ENCODE data around the gene TOGARAM1.
"Not testable (repeated sequence)": the region's sequence is repeated elsewhere in the genome, so short reads cannot be mapped to it uniquely, and the experiment has no call there.

Gene TOGARAM1

GRCh38 chr14:45041641-45042040 lies 79.7 kb downstream of the TOGARAM1 start:
- DNase-seq: no peak

DNA sequence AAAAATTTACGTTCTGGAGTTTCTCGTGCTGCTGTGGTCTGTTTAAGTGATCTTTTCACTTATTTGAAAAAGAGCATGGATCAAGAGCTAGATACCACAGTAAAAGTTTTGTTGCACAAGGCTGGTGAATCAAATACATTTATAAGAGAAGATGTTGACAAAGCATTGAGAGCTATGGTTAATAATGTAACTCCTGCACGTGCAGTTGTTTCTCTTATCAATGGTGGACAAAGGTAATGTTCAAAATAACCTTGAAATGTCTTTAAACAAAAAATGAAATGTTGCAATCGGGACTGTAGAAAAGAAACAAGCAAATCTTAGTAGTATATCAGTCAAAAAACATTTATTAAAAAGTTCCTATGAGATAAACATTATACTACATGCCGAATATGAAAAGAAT lies 82.6 kb downstream of the TOGARAM1 start:
- DNase-seq: no peak

GRCh38 chr14:45048385-45048784 lies 86.4 kb downstream of the TOGARAM1 start:
- no peak for DNase-seq

DNA sequence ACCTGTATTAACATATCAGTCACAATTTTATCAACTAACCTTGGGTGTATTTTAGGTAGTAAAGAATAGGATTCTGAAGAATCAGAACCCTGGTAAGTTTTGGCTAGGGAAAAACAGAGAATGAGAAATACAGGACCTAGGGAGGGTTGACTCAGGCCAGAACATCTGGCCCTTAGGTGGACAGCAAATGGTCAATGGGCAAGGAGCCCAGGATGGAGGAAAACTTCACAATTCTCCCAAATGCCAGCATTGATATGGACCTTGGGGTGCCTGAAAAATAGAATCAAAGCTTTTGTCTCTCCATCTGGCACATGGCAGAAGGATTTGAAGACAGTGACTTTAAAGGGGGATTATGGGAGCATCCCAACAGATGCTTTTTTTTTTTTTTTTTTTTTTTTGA lies 89.2 kb downstream of the TOGARAM1 start:
- no peak for DNase-seq

- no peak for DNase-seq
Observed at GRCh38 chr14:45051896-45052295, 89.9 kb downstream of the TOGARAM1 start.

- DNase-seq: no peak
Observed at GRCh38 chr14:45057349-45057748, 95.4 kb downstream of the TOGARAM1 start.

GRCh38 chr14:45057881-45058364 lies 95.9 kb downstream of the TOGARAM1 start:
- DNase-seq: no peak

- DNase-seq: no peak
Observed at GRCh38 chr14:45060551-45060950, 98.6 kb downstream of the TOGARAM1 start.

DNA sequence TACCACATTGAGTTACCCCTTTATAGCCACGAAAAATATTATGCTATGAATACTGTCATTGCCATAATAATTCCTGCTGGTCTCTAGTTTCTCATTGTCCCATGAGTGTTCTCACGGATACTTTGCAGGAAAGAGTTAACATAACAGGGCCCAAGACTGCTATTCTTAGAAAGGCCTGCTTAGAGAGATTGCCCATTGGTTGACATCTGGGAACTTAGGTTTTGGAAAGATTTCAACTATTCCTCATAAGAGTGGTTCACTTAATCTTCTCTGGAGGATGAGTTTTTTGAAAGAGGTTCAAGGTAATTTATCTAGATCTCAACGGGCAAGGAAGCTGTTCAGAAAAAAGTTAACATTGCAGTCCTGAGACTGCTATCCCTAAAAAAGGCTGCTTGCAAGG lies 103.5 kb downstream of the TOGARAM1 start:
- DNase-seq: no peak

- no peak for DNase-seq
Observed at GRCh38 chr14:45065956-45066355, 104.0 kb downstream of the TOGARAM1 start.

GRCh38 chr14:45066667-45067066 lies 104.7 kb downstream of the TOGARAM1 start:
- no peak for DNase-seq

GRCh38 chr14:45068396-45068795 lies 106.4 kb downstream of the TOGARAM1 start:
- no peak for DNase-seq

DNA sequence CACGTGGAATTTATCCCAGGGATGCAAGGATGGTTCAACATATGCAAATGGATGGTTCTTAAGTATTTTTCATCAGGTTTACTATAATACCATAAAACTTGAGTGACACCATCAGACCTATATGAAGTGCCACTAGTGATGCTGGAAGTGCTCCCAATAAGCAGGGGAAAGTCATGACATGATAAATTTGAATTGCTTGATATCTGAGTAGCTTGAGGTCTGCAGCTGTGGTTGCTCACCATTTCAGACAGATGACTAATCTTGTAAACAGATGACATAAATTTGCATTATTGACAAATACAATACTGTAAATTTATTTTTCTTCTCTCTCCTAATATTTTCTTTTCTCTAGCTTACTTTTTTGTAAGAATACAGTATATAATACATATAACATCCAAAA lies 108.2 kb downstream of the TOGARAM1 start:
- no peak for DNase-seq

DNA sequence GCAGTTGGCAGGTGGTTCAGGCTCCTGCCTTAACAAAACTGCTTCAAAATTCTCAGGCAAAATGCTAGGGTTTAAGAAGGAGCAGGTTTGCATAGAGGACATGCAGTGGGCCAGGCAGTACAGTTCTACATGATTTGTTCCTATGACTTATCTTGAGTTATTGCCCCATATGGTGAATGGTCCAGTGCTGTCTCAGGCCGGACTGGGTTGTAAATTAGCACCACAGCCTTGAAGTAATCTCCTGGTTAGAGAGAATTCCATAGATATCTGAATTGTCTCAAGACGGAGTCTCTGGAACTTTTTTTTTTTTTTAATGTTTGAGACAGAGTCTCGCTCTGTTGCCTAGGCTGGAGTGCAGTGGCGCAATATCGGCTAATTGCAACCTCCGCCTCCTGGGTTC lies 110.1 kb downstream of the TOGARAM1 start:
- no peak for DNase-seq

DNA sequence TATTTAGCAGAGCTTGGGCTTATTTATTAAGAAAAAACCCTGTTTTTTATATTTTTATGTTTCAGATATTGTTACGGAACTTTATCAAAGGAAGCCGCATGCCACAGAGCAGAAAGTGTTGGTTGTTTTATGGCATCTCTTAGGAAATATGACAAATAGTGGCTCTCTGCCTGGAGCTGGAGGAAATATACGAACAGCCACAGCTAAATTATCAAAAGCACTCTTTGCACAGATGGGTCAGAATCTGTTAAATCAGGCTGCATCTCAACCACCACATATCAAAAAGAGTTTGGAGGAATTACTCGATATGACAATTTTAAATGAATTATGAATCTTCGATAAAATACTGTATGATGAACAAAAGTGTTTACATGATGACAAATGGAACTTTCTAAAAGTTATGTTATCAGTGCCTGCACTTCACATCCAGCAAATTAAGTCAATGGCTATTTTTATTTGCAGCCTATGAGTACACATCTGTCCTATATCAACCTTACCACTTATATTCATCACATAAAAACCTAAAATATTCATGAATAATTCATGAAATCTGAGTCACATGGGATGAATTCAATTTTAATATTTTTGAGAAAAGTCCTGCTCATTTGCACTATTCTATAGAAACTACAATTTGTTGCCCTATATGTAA lies 111.4 kb downstream of the TOGARAM1 start:
- no peak for DNase-seq

DNA sequence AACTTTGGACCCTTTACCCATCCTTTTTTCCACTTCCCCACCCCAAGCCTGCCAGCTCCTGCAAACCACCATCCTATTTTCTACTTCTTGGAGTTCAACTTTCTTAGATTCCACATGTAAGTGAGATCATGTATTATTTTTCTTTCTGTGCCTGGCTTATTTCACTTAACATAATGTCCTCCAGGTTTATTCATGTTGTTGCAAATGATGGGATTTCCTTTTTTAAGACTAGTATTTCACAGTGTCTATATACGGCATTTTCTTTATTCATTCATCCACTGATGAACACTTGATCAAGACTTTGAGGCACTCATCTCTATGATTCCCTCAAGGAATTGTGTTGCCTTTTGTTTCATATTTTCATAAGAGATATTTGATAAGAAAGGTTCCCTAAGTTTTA lies 116.3 kb downstream of the TOGARAM1 start:
- no peak for DNase-seq

DNA sequence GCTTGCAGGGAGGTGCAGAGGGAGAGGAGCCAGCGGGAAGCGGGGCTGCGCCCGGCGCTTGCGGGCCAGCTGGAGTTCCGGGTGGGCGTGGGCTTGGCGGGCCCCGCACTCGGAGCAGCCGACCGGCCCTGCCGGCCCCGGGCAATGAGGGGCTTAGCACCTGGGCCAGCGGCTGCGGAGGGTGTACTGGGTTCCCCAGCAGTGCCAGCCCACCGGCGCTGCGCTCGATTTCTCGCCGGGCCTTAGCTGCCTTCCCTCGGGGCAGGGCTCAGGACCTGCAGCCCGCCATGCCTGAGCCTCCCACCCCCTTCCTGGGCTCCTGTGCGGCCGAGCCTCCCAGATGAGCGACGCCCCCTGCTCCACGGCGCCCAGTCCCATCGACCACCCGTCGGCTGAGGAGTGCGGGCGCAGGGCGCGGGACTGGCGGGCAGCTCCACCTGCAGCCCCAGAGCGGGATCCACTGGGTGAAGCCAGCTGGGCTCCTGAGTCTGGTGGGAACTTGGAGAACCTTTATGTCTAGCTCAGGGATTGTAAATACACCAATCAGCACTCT lies 118.5 kb downstream of the TOGARAM1 start:
- DNase-seq: not testable (repeated sequence)

DNA sequence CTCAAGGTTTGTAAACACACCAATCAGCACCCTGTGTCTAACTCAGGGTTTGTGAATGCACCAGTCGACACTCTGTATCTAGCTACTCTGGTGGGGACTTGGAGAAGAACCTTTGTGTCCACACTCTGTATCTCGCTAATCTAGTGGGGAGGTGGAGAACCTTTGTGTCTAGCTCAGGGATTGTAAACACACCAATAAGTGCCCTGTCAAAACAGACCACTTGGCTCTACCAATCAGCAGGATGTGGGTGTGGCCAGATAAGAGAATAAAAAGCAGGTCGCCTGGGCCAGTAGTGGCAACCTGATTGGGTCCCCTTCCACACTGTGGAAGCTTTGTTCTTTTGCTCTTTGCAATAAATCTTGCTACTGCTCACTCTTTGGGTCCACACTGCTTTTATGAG lies 119.1 kb downstream of the TOGARAM1 start:
- not testable (repeated sequence) for DNase-seq

DNA sequence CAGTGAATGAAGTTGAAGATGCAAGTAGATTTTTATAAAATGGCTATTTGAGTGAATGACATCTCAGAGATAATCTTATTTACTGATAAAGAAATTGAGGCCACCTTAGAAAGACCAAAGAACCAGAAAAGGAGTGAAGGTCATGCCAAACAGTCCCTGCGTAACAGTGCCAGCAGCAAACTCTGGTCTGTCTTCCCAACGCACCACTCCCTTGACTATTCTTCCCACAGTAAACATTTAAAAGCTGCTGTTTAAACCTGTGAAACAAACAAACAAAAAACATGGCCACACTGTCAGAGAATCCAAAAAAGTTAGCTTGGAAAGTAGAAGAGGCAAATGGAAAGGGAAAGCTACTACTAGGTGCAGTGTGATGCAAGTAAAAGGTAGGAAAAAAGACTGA lies 120.4 kb downstream of the TOGARAM1 start:
- no peak for DNase-seq

- no peak for DNase-seq
Observed at GRCh38 chr14:45083617-45083975, 121.6 kb downstream of the TOGARAM1 start.

- DNase-seq: peak; percentile 96
Observed at GRCh38 chr14:45083976-45084722, 122.2 kb downstream of the TOGARAM1 start, which contains the start of gene PRPF39. PRPF39 (plus strand) TSS chr14:45084116; CDS start chr14:45095240, 11,124 bp downstream.

DNA sequence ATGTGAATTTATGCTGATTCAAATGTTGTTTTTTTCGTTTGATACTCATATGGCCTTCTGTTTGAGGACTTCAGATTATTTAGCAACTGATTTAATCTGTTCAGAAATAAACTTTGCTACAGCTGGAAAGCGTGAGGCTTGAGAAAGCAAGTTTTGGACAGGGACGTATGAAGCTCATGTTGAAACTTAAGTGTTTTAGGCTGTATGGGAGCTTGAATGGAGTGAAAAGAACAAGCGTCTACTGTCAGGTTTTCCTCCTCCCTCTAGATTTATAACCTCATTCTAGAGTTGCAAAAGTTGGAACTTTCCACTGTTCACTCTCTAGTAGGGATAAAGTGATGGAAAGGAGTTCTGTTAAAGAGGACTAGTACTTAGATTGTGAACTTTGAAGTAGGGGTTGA lies 123.0 kb downstream of the TOGARAM1 start:
- DNase-seq: no peak

- DNase-seq: peak; percentile 33
Observed at GRCh38 chr14:45089813-45090212, 127.8 kb downstream of the TOGARAM1 start.

DNA sequence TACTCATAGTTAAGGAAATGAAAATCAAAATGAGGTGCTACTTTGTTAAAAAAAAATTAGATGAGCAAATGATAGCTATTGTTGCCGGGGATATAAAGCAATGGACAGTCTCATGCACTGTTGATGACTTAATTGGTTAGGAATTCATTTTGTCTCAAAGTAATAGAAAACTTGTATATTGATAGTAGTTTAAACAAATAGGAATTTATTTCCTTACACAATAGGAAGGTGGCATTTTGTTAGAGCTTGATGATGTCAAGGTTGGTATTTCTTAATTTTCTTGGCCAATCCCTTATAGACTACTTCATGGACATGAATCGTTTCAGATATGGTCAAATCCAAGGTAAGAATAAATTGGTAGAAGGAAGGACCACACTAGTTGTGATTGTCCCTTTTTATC lies 129.7 kb downstream of the TOGARAM1 start:
- no peak for DNase-seq
